CD1c-positive myeloid dendritic cell (primary cell): Measurements from ENCODE around the gene VOPP1.

Experiments
- DNase-seq: peaks from one replicate; pipeline ENCODE4 v3.0.0-alpha.2; 2016; ENCODE audit errors: extremely low spot score

The VOPP1 gene

GRCh38 chr7:55468495-55468894 lies 103.8 kb downstream of the VOPP1 start:
- DNase-seq: no peak

GRCh38 chr7:55467047-55467593 lies 105.2 kb downstream of the VOPP1 start:
- DNase-seq: no peak

GRCh38 chr7:55465691-55466090 lies 106.6 kb downstream of the VOPP1 start:
- no peak for DNase-seq

GRCh38 chr7:55464422-55464821 lies 107.9 kb downstream of the VOPP1 start:
- no peak for DNase-seq

- no peak for DNase-seq
Observed at GRCh38 chr7:55463686-55464262, 108.5 kb downstream of the VOPP1 start.

- DNase-seq: no peak
Observed at GRCh38 chr7:55458351-55458750, 114.0 kb downstream of the VOPP1 start.

GRCh38 chr7:55457801-55458200 lies 114.5 kb downstream of the VOPP1 start:
- DNase-seq: no peak

GRCh38 chr7:55452971-55453370 lies 119.3 kb downstream of the VOPP1 start:
- no peak for DNase-seq

GRCh38 chr7:55449992-55450535 lies 122.2 kb downstream of the VOPP1 start:
- no peak for DNase-seq

- DNase-seq: no peak
Observed at GRCh38 chr7:55449205-55449991, 122.9 kb downstream of the VOPP1 start.

- DNase-seq: no peak
Observed at GRCh38 chr7:55448526-55448925, 123.8 kb downstream of the VOPP1 start.

GRCh38 chr7:55444786-55445185 lies 127.5 kb downstream of the VOPP1 start:
- no peak for DNase-seq

- DNase-seq: no peak
Observed at GRCh38 chr7:55441774-55442522, 130.4 kb downstream of the VOPP1 start.

- no peak for DNase-seq
Observed at GRCh38 chr7:55441002-55441401, 131.3 kb downstream of the VOPP1 start.

- no peak for DNase-seq
Observed at GRCh38 chr7:55440040-55440690, 132.1 kb downstream of the VOPP1 start.

GRCh38 chr7:55439627-55440026 lies 132.7 kb downstream of the VOPP1 start:
- DNase-seq: no peak

GRCh38 chr7:55438757-55439525 lies 133.4 kb downstream of the VOPP1 start:
- DNase-seq: no peak

- DNase-seq: no peak
Observed at GRCh38 chr7:55438085-55438756, 134.1 kb downstream of the VOPP1 start.

- DNase-seq: no peak
Observed at GRCh38 chr7:55437375-55437774, 134.9 kb downstream of the VOPP1 start.

GRCh38 chr7:55436457-55436856 lies 135.8 kb downstream of the VOPP1 start:
- no peak for DNase-seq
